Measurements from ENCODE around the gene ATP9B.

ATP9B gene

GRCh38 chr18:79211844-79212243 lies 142.7 kb downstream of the ATP9B start:
- CTCF ChIA-PET, result no interaction called here
- no peaks in the 10 kb centered on the region for H3K4me1 ChIP-seq (ENCODE audit: control insufficient read depth, insufficient read depth, low read length)
- H3K36me3 ChIP-seq (ENCODE audit: control insufficient read depth in 2 of 2, insufficient read depth in 1 of 2, low read length in 2 of 2), result peaks cover 4 to 11% of the 10 kb centered on the region in 2 experiments; a peak in 1 of 3 replicates
- TF ChIP-seq ZNF23 (tag by site-specific recombination; IDR thresholded peaks at IDR 0.05; ENCODE audit: borderline replicate concordance) (no peak), PRDM6 (tag by site-specific recombination; IDR thresholded peaks at IDR 0.05) (0 out of 2 replicates have a peak, but pooled peaks have one; percentile 51)
- no peak overlapping the region for H3K4me3 ChIP-seq (ENCODE audit: low read depth, low read length)
- no peak overlapping the region for H3K27ac ChIP-seq (ENCODE audit: extremely low read depth, low read depth, low read length)
- no peaks in the 10 kb centered on the region for H3K9me3 ChIP-seq (ENCODE audit: control insufficient read depth, insufficient read depth, low read depth, low read length)
- POLR2A ChIA-PET, result no interaction called here

GRCh38 chr18:79214056-79214455 lies 144.9 kb downstream of the ATP9B start:
- Histone ChIP-seq H3K36me3 (ENCODE audit: control insufficient read depth in 2 of 2, insufficient read depth in 1 of 2, low read length in 2 of 2) (no peaks in the 10 kb centered on the region), H3K4me3 (ENCODE audit: low read depth, low read length) (no peak overlapping the region), H3K27ac (ENCODE audit: extremely low read depth, low read depth, low read length) (no peak overlapping the region), H3K4me1 (ENCODE audit: control insufficient read depth, insufficient read depth, low read length) (no peaks in the 10 kb centered on the region), H3K9me3 (ENCODE audit: control insufficient read depth, insufficient read depth, low read depth, low read length) (no peaks in the 10 kb centered on the region)
- TF ChIP-seq ZNF169 (tag by site-specific recombination; IDR thresholded peaks at IDR 0.05) (no peak), HOXD13 (CRISPR knock-in tag; IDR thresholded peaks at IDR 0.05; ENCODE audit: borderline replicate concordance) (no peak)
- ChIA-PET CTCF (no interaction called here), POLR2A (no interaction called here)

- TF ChIP-seq REST (tag by site-specific recombination; IDR thresholded peaks at IDR 0.05) (no peak), ZNF571 (tag by site-specific recombination; IDR thresholded peaks at IDR 0.05) (no peak), FEZF1 (tag by site-specific recombination; IDR thresholded peaks at IDR 0.05) (no peak), ZNF513 (tag by site-specific recombination; IDR thresholded peaks at IDR 0.05) (no peak), ZBTB21 (tag by site-specific recombination; IDR thresholded peaks at IDR 0.05) (no peak), ZNF148 (tag by site-specific recombination; IDR thresholded peaks at IDR 0.05; ENCODE audit: borderline replicate concordance) (no peak)
- no peaks in the 10 kb centered on the region; a peak in 1 of 3 replicates for H3K36me3 ChIP-seq (ENCODE audit: control insufficient read depth in 2 of 2, insufficient read depth in 1 of 2, low read length in 2 of 2)
- H3K4me1 ChIP-seq (ENCODE audit: control insufficient read depth, insufficient read depth, low read length), result no peaks in the 10 kb centered on the region
- H3K9me3 ChIP-seq (ENCODE audit: control insufficient read depth, insufficient read depth, low read depth, low read length), result no peaks in the 10 kb centered on the region
- ChIA-PET POLR2A (no interaction called here), CTCF (no interaction called here)
- no peak overlapping the region for H3K4me3 ChIP-seq (ENCODE audit: low read depth, low read length)
- no peak overlapping the region for H3K27ac ChIP-seq (ENCODE audit: extremely low read depth, low read depth, low read length)
These were observed 147.0 kb downstream of the ATP9B start for GRCh38 chr18:79216176-79216575.

Measured in HEK293 (cell line).